ENCODE measurements around the gene RALGPS1. TPM values are rescaled to one million over a fixed set of nuclear protein-coding genes. Genes with fewer than 3 reads are reported as not detected.

Gene RALGPS1
- polyA plus RNA-seq, 1 of the 3 experiments (the other 2 are of a cell fraction): 3.9 TPM

DNA sequence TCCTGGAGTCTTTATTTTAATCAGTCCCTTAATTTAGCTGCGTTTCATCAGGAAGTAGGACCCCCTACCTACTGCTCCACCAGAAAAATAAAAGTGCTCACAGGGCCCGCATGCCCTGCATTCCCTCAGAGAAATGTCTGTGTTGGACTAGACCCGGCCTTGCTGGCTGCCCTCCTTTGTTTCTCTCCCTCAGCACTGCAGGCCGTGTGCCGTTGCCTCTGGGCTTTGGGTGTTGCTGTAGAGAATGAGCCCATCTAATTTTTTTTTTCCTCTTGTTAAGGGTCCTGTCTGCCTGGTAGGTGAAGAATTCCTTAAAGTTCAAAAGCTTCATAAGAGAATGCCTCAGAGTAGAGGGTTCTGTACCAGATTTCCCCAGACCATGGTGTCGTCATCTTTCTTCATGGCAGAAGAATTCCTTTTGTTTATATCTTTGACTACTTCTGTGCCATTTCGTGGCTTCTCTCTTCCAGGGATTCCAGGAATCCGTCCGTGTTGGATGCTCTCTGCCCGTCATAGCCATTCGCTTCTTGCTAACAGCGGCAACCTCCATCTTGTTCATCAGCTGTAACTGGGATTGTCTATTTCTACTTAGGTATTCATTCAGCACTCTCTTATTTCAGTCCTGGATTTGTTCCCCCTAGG is 257.6 kb downstream of the RALGPS1 start:
- no peaks in the 10 kb centered on the region for H3K79me2 ChIP-seq (ENCODE audit: insufficient read depth)

More for the DNA sequence above, 257.6 kb downstream of the RALGPS1 start:
- Histone ChIP-seq H3K9me3 (no peaks in the 10 kb centered on the region), H3K36me3 (replicated peaks in 1 of 2; ENCODE audit: control insufficient read depth in 1 of 2, insufficient read depth in 2 of 2, low read length in 1 of 2) (no peaks in the 10 kb centered on the region), H3K9ac (no peak overlapping the region), H4K20me1 (ENCODE audit: insufficient read depth) (no peaks in the 10 kb centered on the region), H3K27ac (ENCODE audit: low read depth in 2 of 2, low read length in 1 of 2) (no peak overlapping the region), H3K4me1 (ENCODE audit: control insufficient read depth in 1 of 2, insufficient read depth in 2 of 2, low read depth in 1 of 2, low read length in 1 of 2) (peaks cover 0 to 9% of the 10 kb centered on the region in 2 experiments; a peak in 2 of 4 replicates), H3K4me2 (no peak overlapping the region), H3F3A (replicated peaks; ENCODE audit: insufficient read depth) (no peaks in the 10 kb centered on the region), H3K9me2 (no peaks in the 10 kb centered on the region), H2AFZ (ENCODE audit: low read depth) (no peak overlapping the region), H3K27me3 (ENCODE audit: insufficient read depth) (no peaks in the 10 kb centered on the region), H3K4me3 (ENCODE audit: low read depth in 2 of 2, low read length in 1 of 2) (no peak overlapping the region)
- DNase-seq: no peak
- CTCF ChIA-PET: interaction anchor here (1.3 kb wide), 1 partner anchor 232 kb away, joined by 5 read pairs; no protein-coding TSS in a partner anchor
- TF ChIP-seq, protein P1, sequence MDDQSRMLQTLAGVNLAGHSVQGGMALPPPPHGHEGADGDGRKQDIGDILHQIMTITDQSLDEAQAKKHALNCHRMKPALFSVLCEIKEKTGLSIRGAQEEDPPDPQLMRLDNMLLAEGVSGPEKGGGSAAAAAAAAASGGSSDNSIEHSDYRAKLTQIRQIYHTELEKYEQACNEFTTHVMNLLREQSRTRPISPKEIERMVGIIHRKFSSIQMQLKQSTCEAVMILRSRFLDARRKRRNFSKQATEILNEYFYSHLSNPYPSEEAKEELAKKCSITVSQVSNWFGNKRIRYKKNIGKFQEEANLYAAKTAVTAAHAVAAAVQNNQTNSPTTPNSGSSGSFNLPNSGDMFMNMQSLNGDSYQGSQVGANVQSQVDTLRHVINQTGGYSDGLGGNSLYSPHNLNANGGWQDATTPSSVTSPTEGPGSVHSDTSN (IDR thresholded peaks at IDR 0.05): no peak
- TF ChIP-seq, protein P2, sequence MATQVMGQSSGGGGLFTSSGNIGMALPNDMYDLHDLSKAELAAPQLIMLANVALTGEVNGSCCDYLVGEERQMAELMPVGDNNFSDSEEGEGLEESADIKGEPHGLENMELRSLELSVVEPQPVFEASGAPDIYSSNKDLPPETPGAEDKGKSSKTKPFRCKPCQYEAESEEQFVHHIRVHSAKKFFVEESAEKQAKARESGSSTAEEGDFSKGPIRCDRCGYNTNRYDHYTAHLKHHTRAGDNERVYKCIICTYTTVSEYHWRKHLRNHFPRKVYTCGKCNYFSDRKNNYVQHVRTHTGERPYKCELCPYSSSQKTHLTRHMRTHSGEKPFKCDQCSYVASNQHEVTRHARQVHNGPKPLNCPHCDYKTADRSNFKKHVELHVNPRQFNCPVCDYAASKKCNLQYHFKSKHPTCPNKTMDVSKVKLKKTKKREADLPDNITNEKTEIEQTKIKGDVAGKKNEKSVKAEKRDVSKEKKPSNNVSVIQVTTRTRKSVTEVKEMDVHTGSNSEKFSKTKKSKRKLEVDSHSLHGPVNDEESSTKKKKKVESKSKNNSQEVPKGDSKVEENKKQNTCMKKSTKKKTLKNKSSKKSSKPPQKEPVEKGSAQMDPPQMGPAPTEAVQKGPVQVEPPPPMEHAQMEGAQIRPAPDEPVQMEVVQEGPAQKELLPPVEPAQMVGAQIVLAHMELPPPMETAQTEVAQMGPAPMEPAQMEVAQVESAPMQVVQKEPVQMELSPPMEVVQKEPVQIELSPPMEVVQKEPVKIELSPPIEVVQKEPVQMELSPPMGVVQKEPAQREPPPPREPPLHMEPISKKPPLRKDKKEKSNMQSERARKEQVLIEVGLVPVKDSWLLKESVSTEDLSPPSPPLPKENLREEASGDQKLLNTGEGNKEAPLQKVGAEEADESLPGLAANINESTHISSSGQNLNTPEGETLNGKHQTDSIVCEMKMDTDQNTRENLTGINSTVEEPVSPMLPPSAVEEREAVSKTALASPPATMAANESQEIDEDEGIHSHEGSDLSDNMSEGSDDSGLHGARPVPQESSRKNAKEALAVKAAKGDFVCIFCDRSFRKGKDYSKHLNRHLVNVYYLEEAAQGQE (IDR thresholded peaks at IDR 0.05; ENCODE audit: low read depth, low read length): no peak
- TF ChIP-seq, protein P3, sequence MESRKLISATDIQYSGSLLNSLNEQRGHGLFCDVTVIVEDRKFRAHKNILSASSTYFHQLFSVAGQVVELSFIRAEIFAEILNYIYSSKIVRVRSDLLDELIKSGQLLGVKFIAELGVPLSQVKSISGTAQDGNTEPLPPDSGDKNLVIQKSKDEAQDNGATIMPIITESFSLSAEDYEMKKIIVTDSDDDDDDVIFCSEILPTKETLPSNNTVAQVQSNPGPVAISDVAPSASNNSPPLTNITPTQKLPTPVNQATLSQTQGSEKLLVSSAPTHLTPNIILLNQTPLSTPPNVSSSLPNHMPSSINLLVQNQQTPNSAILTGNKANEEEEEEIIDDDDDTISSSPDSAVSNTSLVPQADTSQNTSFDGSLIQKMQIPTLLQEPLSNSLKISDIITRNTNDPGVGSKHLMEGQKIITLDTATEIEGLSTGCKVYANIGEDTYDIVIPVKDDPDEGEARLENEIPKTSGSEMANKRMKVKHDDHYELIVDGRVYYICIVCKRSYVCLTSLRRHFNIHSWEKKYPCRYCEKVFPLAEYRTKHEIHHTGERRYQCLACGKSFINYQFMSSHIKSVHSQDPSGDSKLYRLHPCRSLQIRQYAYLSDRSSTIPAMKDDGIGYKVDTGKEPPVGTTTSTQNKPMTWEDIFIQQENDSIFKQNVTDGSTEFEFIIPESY (IDR thresholded peaks at IDR 0.05; ENCODE audit: borderline replicate concordance, low read depth): no peak
- no peak for TF ChIP-seq NRF1 (IDR thresholded peaks at IDR 0.05; ENCODE audit: low read depth, low read length)
- no peak for TF ChIP-seq GATA2 (CRISPR knock-in tag; IDR thresholded peaks at IDR 0.05)
- TF ChIP-seq TAF1 (IDR thresholded peaks at IDR 0.05; ENCODE audit: borderline replicate concordance, low read depth, low read length): no peak
- TF ChIP-seq FOXJ3 (CRISPR knock-in tag; IDR thresholded peaks at IDR 0.05): no peak
- TF ChIP-seq, protein P4, sequence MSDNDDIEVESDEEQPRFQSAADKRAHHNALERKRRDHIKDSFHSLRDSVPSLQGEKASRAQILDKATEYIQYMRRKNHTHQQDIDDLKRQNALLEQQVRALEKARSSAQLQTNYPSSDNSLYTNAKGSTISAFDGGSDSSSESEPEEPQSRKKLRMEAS (IDR thresholded peaks at IDR 0.05; ENCODE audit: low read depth): no peak
- POLR2A ChIA-PET: no interaction called here
- 90% methylated on average over 12 of the region's 12 CpGs for WGBS (ENCODE audit: low lambda C conversion rate)
